ENCODE measurements around the gene COX17.

COX17 gene

DNA sequence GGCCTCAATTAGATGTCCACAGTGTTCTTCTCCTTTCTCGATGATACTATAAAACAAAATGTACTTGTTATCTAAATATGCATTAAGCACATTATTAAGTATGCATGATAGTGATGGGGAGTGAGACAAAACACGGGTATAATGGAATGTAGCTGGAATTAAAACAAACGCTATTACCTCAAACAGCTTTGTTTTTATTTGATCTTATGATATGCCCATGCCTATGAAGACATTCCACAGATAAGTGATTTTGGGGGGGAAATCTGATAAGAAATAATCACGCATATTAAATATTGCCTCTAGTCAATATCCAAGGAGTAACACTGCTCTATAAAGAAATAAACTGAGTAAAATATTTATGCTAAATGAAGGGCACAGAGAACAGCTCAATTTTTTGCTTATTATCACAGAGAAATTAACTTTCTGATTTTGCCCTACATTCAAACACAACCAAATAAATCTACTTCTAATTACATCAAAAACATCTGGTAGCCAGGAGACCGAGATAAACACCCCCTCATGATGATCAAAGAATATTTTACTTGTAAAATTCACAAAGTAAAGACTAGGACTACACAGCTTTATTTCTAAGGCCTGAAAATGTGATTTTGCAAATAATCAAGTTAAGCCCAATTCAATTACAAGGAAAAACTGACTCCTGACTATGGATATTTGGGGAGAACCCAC, 1.9 kb downstream of the COX17 start:
- DNase-seq (ENCODE audit: low read depth in 2 of 3, low spot score in 2 of 3), result no peak

GRCh38 chr3:119673875-119674274, 3.3 kb downstream of the COX17 start:
- DNase-seq (ENCODE audit: low read depth in 2 of 3, low spot score in 2 of 3), result no peak

GRCh38 chr3:119672776-119673175, 4.4 kb downstream of the COX17 start:
- no peak for DNase-seq (ENCODE audit: low read depth in 2 of 3, low spot score in 2 of 3)

DNA sequence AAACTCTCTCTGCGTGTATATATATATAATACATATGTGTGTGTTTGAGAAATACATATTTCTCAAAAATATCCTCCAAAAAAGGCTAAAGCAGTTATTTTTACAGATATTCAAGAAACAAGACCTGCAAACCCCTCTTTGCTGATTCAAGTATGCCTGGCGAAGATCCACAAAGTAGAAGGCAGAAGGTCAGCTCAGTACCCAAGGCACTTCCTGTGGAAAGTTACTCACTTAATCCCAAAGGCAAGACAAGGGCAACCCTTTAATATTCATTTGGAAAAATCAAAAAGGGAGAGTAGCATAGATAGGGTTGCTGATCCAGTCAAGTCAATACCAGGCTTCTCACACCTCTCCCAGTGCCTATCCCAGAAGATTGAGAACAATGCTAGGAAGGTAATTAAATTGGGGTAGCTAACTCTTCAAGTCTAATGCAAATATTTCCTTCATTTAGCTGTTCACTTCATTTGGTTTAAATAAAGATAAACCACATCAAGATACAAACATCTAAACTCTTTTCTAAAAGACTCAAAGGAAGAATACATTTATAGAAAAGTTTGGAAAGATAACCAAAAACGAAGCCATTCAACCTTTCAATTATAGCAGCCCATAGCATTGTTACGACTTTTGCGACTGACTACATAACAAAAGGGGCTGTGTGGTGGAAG, 7.2 kb downstream of the COX17 start:
- no peak for DNase-seq (ENCODE audit: low read depth in 2 of 3, low spot score in 2 of 3)

- DNase-seq (ENCODE audit: low read depth in 2 of 3, low spot score in 2 of 3), result no peak
Measured at GRCh38 chr3:119665954-119666559, 11.1 kb downstream of the COX17 start.

- no peak for DNase-seq (ENCODE audit: low read depth in 2 of 3, low spot score in 2 of 3)
Measured at GRCh38 chr3:119664850-119665379, 12.3 kb downstream of the COX17 start.

DNA sequence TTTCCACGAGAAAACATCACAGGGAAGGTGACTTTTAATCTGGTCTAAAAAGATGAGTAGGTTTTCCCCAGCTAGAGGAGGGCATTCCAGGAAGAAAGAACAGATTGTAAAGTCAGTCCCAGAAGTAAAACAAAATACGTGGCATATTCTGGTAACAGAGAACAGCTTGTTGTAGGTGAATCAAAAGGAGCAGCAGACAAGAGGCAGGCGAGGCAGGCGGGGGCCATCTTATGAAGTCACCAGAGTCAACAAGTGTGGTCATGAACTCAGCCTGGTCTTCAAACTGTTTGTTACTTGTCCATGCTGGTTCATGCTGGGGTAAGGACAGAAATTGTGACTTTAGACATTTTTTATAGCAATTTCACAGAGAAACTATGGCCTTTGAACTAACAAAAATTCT, 12.8 kb downstream of the COX17 start:
- no peak for DNase-seq (ENCODE audit: low read depth in 2 of 3, low spot score in 2 of 3)

DNA sequence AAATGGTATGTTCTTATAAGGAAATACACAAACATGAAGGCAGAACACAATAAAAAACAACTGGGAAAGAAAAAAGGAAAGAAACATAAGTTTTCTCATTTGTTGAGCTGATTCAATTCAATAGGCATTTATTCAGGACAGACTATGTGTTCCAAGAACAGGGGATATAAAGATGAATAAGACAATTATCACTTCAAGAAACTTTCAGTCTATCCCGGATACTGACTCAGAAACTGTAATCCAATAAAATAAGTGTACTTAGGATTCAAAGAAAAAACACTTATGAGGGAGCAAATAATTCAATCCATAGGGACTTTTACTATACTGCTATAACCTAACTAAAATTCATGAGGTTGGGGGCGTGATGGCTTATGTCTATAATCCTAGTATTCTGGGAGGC, 13.3 kb downstream of the COX17 start:
- DNase-seq (ENCODE audit: low read depth in 2 of 3, low spot score in 2 of 3), result no peak

DNA sequence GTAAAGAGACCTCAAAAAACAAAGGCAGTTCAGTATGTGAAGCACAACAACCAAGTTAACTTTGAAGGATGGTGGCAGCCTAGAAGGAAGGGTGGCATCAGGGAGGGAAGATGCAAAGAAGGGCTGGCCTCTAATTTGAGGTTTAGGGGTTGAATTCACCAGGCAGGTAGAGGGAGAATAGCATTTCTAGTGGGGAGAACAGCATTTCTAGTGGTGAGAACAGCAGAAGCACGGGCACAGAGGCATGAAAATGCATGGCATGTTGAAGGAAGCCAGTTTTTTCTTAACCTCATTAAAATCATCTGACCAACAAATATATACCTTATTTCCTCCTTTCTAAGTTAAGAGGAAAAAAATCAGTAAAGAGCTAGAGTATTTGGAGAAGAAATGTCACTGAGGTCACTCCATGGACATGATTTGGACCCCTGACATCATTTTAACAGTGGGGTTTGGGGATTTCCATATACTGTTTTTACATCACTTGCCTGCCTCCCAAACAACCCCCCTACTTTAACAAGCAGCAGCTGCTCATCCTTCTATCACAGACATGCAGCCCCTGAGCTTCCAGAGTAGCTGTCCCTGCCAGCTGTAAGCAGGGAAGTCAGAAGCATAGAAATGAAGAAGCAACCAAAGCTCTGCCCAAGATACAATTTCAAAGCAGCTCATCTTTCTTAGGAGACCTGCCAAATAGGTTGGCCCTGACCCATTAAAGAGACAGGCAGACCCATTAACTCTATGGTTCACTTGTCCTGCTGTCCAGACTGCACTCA, 14.4 kb downstream of the COX17 start:
- no peak for DNase-seq (ENCODE audit: low read depth in 2 of 3, low spot score in 2 of 3)

GRCh38 chr3:119660474-119661440, 16.4 kb downstream of the COX17 start, which contains the start of gene POPDC2:
Gene POPDC2 (minus strand): TSS chr3:119660589. CDS start chr3:119660423, 166 bp downstream.
- DNase-seq (ENCODE audit: low read depth in 2 of 3, low spot score in 2 of 3), result no peak

DNA sequence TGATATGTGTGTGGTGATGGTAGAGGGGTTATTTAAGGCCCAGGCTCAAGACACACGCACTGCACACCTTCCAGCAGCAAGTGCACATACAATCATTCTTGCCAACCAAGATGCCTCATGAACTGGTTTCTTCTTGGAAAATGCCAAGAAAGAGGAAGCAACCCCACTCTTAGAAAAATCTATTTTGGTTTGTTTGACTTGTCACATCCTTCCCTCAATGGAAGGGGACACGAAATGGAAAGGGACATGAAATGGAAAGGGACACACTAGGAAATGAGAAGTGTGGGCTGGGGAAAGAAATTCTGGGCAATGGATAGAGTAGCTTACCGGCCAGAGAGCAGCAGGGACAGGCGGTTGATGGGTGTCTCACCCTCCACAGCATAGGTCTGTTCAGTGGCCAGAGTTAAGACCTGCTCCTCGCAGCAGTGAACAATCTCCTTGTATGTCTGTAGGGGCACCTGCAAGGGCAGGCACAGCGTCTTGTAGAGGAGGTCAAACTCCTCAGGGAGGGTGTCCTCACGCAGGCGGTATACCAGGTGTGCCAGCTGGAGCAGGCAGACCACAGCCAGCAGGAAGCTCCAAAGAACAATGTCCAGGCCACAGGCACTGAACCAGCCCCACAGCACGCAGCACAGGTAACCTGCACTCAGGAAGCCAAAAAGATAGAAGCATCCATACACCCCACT, 17.5 kb downstream of the COX17 start:
- no peak for DNase-seq (ENCODE audit: low read depth in 2 of 3, low spot score in 2 of 3)

DNA sequence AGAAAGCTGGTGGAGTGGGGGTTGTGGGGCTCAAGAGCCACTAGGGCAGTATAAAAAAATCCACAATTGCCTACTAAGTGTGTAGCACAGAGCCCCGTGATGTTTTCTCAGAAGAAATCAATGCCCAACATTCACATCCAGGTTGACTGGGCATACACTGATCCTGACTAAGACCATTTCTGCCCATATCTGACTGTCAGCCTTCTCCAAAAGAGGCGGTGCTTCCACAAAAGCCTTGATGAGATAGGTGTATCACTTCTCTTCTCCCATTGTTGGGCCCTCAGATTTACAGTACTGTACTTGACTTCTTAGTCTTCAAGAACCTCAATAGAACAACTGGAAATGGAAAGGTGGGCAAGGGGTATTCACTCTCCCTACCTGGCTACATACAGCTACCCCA, 18.2 kb downstream of the COX17 start:
- no peak for DNase-seq (ENCODE audit: low read depth in 2 of 3, low spot score in 2 of 3)

DNA sequence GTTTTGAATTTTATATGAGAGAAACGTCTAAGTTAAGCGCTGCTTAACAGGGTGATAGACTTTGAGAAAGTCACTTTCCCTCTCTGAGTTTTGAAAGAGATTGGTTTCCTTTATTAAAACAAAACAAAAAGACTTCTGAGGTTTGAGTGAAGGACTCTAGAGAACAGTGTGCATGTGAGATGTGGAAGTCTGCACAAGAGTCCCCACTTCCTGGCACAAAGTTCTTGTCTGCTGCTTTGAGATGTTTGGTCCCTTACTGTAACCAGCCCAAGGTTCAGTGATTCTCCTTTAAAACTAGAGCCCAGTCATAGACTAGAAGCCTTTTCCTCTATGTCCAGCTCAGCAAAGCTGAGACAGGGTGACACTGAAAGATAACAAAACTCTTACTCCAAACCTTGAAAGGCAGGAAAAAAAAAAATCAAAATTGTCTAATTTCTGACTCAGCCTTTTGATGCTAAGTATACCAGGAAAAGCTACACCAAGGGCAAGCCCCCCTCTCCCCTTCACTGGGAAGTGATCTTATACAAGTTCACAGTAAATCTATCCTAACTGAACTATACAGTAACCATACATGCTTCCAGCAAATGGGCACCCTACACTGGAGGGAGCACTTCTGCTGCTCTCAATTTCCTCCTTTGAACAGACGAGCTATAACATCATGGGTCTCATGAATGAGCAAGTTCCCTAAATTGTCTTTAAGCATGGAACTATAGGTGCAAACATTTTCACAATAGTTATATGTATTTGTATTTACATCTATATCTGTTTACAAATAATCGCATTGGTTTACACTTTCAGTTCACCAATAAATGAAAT, 19.1 kb downstream of the COX17 start:
- DNase-seq (ENCODE audit: low read depth in 2 of 3, low spot score in 2 of 3), result no peak

- DNase-seq (ENCODE audit: low read depth in 2 of 3, low spot score in 2 of 3), result no peak
Measured at GRCh38 chr3:119653876-119654275, 23.3 kb downstream of the COX17 start.

DNA sequence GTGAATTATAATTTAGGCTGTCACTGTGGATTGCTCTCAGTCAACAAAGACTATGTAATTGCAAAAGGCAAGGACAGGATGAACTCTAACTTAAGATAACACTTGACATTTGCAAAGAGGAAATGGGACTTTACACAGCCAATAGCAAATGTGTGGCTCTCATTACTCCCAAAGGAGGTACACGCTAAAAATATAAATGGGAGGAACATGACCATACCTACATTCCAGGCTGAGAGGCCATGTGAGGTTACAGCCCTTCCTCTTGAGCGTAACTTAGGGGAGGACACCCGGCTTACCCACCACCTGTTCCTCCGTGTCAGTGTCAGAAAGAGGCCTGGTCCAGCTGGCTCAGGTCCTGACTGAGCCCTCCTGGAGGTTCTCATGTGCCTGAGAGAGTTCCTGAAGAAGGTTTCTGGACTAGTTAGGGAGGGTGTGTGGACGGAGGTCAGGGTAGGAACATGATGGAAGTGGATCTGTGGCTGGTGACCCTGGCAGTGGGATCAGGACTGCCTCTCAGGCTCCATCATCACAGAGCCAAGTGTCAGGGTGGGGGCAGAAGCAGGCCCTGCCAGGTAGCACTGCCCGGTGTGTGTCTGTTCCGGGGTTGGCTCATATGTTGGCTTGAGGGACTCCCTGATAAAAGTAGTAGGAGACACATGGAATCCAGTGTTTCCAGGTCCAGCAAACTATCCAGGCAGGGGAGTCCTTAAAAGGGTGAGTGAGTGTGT, 24.7 kb downstream of the COX17 start:
- DNase-seq (ENCODE audit: low read depth in 2 of 3, low spot score in 2 of 3), result no peak

GRCh38 chr3:119649761-119650160, 27.4 kb downstream of the COX17 start:
- no peak for DNase-seq (ENCODE audit: low read depth in 2 of 3, low spot score in 2 of 3)

DNA sequence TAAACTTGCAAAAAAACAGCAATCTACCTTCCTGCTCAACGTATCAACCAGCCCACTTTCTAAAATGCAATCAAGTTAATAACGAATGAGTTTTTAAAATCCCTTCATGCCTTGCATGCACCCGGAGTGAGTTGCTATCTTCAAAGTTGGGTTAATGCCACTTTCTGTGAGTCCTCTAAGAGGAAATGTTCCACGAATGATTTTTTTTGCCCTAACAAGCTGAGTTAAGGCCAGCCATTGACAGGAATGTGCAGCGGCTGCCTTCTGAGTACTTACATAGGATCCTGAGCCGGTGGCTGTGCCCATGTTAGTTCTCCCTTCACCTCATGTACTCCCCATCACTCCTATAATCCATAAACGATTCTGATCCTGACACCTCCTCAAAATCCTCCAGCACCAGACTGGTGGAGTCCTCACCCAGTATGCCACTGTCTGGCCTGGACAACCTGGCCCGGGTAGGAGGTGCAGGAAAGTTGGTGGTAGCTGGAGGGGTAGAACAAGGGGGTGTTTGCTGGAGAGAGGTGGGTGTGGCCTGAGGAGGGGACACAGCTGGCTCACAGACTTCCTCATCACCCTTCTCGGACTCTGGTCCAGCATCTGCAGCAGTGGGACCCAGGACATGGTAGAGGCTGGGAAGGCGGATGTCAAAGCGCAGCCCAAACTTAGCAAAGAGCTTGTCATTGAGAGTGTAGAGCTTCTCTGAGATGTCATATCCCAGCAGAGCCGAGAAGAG, 29.2 kb downstream of the COX17 start:
- DNase-seq (ENCODE audit: low read depth in 2 of 3, low spot score in 2 of 3), result no peak

- DNase-seq (ENCODE audit: low read depth in 2 of 3, low spot score in 2 of 3), result no peak
Measured at GRCh38 chr3:119647171-119647570, 30.0 kb downstream of the COX17 start.
